HEK293 (cell line): ENCODE measurements around the gene GOLIM4.

Experiments used
- ATF2 ChIP-seq: fragments of 450-650 bp; formaldehyde crosslinking; IDR thresholded peaks from 2 replicates; pipeline ENCODE4 v1.5.1; 2016; ENCODE audit warnings: missing biosample characterization, missing genetic modification characterization, low read depth
- INSM2 ChIP-seq: fragments of 450-650 bp; formaldehyde crosslinking; IDR thresholded peaks from 2 replicates; pipeline ENCODE4 v1.5.1; 2016; ENCODE audit warnings: missing biosample characterization, missing genetic modification characterization
- KLF17 ChIP-seq: fragments of 450-650 bp; formaldehyde crosslinking; IDR thresholded peaks from 2 replicates; pipeline ENCODE4 v1.5.1; 2016; ENCODE audit warnings: missing biosample characterization, missing genetic modification characterization
- KLF9 ChIP-seq: fragments of 450-650 bp; formaldehyde crosslinking; IDR thresholded peaks from 2 replicates; pipeline ENCODE4 v1.5.1; 2016; ENCODE audit warnings: missing biosample characterization, missing genetic modification characterization, low read depth
- SP3 ChIP-seq: fragments of 450-650 bp; formaldehyde crosslinking; IDR thresholded peaks from 2 replicates; pipeline ENCODE4 v1.5.1; 2016; ENCODE audit warnings: missing biosample characterization, missing genetic modification characterization
- TRIM28 ChIP-seq: IDR thresholded peaks from 2 replicates; pipeline ENCODE4 v1.6.1; 2011; ENCODE audit warnings: low read length, control low read depth, borderline replicate concordance
- TSHZ1 ChIP-seq: fragments of 450-650 bp; formaldehyde crosslinking; IDR thresholded peaks from 2 replicates; pipeline ENCODE4 v1.5.1; 2016; ENCODE audit warnings: missing biosample characterization, missing genetic modification characterization, borderline replicate concordance
- YY2 ChIP-seq: fragments of 450-650 bp; formaldehyde crosslinking; IDR thresholded peaks from 2 replicates; pipeline ENCODE4 v1.5.1; 2016; ENCODE audit warnings: missing biosample characterization, missing genetic modification characterization
- ZBTB7A ChIP-seq: fragments of 450-650 bp; formaldehyde crosslinking; IDR thresholded peaks from 2 replicates; pipeline ENCODE4 v1.5.1; 2016; ENCODE audit warnings: low read depth, missing biosample characterization, missing genetic modification characterization
- ZNF169 ChIP-seq: fragments of 450-650 bp; formaldehyde crosslinking; IDR thresholded peaks from 2 replicates; pipeline ENCODE4 v1.5.1; 2016; ENCODE audit warnings: missing biosample characterization, missing genetic modification characterization
- ZNF426 ChIP-seq: fragments of 450-650 bp; formaldehyde crosslinking; IDR thresholded peaks from 2 replicates; pipeline ENCODE4 v1.5.1; 2017; ENCODE audit warnings: missing biosample characterization, missing genetic modification characterization, mild to moderate bottlenecking, inconsistent platforms, moderate library complexity
- ZNF514 ChIP-seq: fragments of 450-650 bp; formaldehyde crosslinking; IDR thresholded peaks from 2 replicates; pipeline ENCODE4 v1.5.1; 2016; ENCODE audit warnings: missing biosample characterization, missing genetic modification characterization
- ZNF529 ChIP-seq: fragments of 450-650 bp; formaldehyde crosslinking; IDR thresholded peaks from 2 replicates; pipeline ENCODE4 v1.5.1; 2017; ENCODE audit warnings: missing genetic modification characterization, missing biosample characterization; ENCODE audit not compliant: insufficient replicate concordance
- ZNF530 ChIP-seq: fragments of 450-650 bp; formaldehyde crosslinking; IDR thresholded peaks from 2 replicates; pipeline ENCODE4 v1.5.1; 2016; ENCODE audit warnings: low read depth, missing biosample characterization, missing genetic modification characterization
- ZNF580 ChIP-seq: fragments of 450-650 bp; formaldehyde crosslinking; IDR thresholded peaks from 2 replicates; pipeline ENCODE4 v1.5.1; 2016; ENCODE audit warnings: missing biosample characterization, missing genetic modification characterization
- ZNF610 ChIP-seq: fragments of 450-650 bp; formaldehyde crosslinking; IDR thresholded peaks from 2 replicates; pipeline ENCODE4 v1.5.1; 2016; ENCODE audit warnings: missing biosample characterization, missing genetic modification characterization, borderline replicate concordance
- ZNF660 ChIP-seq: fragments of 450-650 bp; IDR thresholded peaks from 2 replicates; pipeline ENCODE4 v1.5.1; 2018; ENCODE audit warnings: missing biosample characterization, mild to moderate bottlenecking, missing genetic modification characterization
- ZNF692 ChIP-seq: fragments of 450-650 bp; formaldehyde crosslinking; IDR thresholded peaks from 2 replicates; pipeline ENCODE4 v1.5.1; 2016; ENCODE audit warnings: missing biosample characterization, missing genetic modification characterization
- ZNF704 ChIP-seq: fragments of 450-650 bp; formaldehyde crosslinking; IDR thresholded peaks from 2 replicates; pipeline ENCODE4 v1.5.1; 2016; ENCODE audit warnings: missing biosample characterization, missing genetic modification characterization
- ZNF777 ChIP-seq: fragments of 450-650 bp; formaldehyde crosslinking; IDR thresholded peaks from 2 replicates; pipeline ENCODE4 v1.5.1; 2017; ENCODE audit warnings: missing biosample characterization, missing genetic modification characterization, borderline replicate concordance
- ZNF785 ChIP-seq: fragments of 450-650 bp; formaldehyde crosslinking; IDR thresholded peaks from 2 replicates; pipeline ENCODE4 v1.5.1; 2016; ENCODE audit warnings: missing biosample characterization, missing genetic modification characterization
- ZNF791 ChIP-seq: fragments of 450-650 bp; formaldehyde crosslinking; IDR thresholded peaks from 2 replicates; pipeline ENCODE4 v1.5.1; 2016; ENCODE audit warnings: missing biosample characterization, missing genetic modification characterization
- ZNF837 ChIP-seq: fragments of 450-650 bp; formaldehyde crosslinking; IDR thresholded peaks from 2 replicates; pipeline ENCODE4 v1.5.1; 2016; ENCODE audit warnings: missing biosample characterization, missing genetic modification characterization
- ZNF843 ChIP-seq: fragments of 450-650 bp; formaldehyde crosslinking; IDR thresholded peaks from 2 replicates; pipeline ENCODE4 v1.5.1; 2016; ENCODE audit warnings: missing biosample characterization, missing genetic modification characterization
- ZSCAN4 ChIP-seq: fragments of 450-650 bp; formaldehyde crosslinking; IDR thresholded peaks from 2 replicates; pipeline ENCODE4 v1.5.1; 2017; ENCODE audit warnings: missing biosample characterization, missing genetic modification characterization
- ZSCAN5A ChIP-seq: fragments of 450-650 bp; formaldehyde crosslinking; IDR thresholded peaks from 2 replicates; pipeline ENCODE4 v1.5.1; 2016; ENCODE audit warnings: missing biosample characterization, missing genetic modification characterization

GOLIM4 gene

GRCh38 chr3:168096210-168096652 lies 507 bp upstream of the GOLIM4 start (continued):
- TF ChIP-seq TSHZ1 (tag by site-specific recombination) (0 out of 2 replicates have a peak, but pooled peaks have one; percentile 64), ZNF843 (tag by site-specific recombination) (peak; percentile 65), ZNF785 (peak; percentile 95), ZNF660 (peak; percentile 10; the same call in 1 of the 2 replicates), ZNF837 (tag by site-specific recombination) (0 out of 2 replicates have a peak, but pooled peaks have one; percentile 68), ZNF426 (tag by site-specific recombination) (no peak), YY2 (tag by site-specific recombination) (peak; percentile 52; the same call in 1 of the 2 replicates), ZNF610 (tag by site-specific recombination) (no peak), ZSCAN4 (tag by site-specific recombination) (peak; percentile 93), ZNF529 (tag by site-specific recombination) (no peak), SP3 (tag by site-specific recombination) (peak; percentile 65), INSM2 (tag by site-specific recombination) (peak; percentile 59; the same call in 1 of the 2 replicates), ZNF777 (peak; percentile 74; the same call in 1 of the 2 replicates), ZNF791 (tag by site-specific recombination) (no peak), ZNF580 (tag by site-specific recombination) (peak; percentile 71), ZNF692 (peak; percentile 90), ATF2 (tag by site-specific recombination) (no peak), ZNF514 (tag by site-specific recombination) (no peak; the same call in 1 of the 2 replicates), ZNF169 (peak; percentile 68; the same call in 1 of the 2 replicates), ZNF704 (tag by site-specific recombination) (0 out of 2 replicates have a peak, but pooled peaks have one; percentile 53), KLF9 (tag by site-specific recombination) (peak; percentile 76), KLF17 (tag by site-specific recombination) (peak; percentile 92), ZSCAN5A (tag by site-specific recombination) (peak; percentile 88; the same call in 1 of the 2 replicates), ZBTB7A (0 out of 2 replicates have a peak, but pooled peaks have one; percentile 58), TRIM28 (0 out of 2 replicates have a peak, but pooled peaks have one; percentile 67), ZNF530 (tag by site-specific recombination) (no peak)
